GM10266 (cell line): ENCODE data around the gene SCNN1G.

Source experiments
- DNase-seq: peaks from one replicate; pipeline ENCODE4 v3.0.0; 2012; ENCODE audit errors: extremely low spot score
- CTCF ChIP-seq: IDR thresholded peaks from 2 replicates; pipeline ENCODE4 v1.5.1; 2012; ENCODE audit warnings: mild to moderate bottlenecking, low read depth; ENCODE audit not compliant: control insufficient read depth, insufficient read depth; ENCODE audit errors: missing control alignments

SCNN1G gene

DNA sequence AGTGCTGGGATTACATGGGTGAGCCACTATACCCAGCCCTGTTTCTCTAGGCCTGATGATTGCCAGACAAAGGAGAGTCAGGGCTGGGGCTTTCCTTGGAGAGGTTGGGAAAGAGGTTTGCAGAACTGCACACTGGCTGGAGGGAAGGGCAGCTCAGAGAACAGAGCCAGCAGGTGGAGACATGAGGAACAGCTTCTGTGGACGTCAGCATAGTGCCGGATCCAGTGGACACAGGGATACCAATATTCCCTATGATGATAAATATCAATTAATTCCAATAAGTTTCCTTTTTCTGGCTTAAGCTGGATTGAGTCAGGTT is 76.3 kb downstream of the SCNN1G start:
- no peak for TF ChIP-seq CTCF
- DNase-seq, result no peak
